ENCODE measurements around the gene CEACAM21. TPM values are rescaled to one million over a fixed set of nuclear protein-coding genes. Genes with fewer than 3 reads are reported as not detected.

Gene CEACAM21
- total RNA-seq, 1 experiment from 2014 or later: 0.25 TPM

GRCh38 chr19:41563854-41564514 lies 12.0 kb upstream of the CEACAM21 start (continued):
- TF ChIP-seq REST (IDR thresholded peaks at IDR 0.05; ENCODE audit: low read depth): no peak
- TF ChIP-seq EZH2phosphoT487 (IDR thresholded peaks at IDR 0.05; ENCODE audit: borderline replicate concordance): no peak
- no peak for TF ChIP-seq ZNF274 (IDR thresholded peaks at IDR 0.05; ENCODE audit: low read depth, low read length)

- Histone ChIP-seq H3K27me3 (ENCODE audit: insufficient read depth, low read length) (peaks cover 36% of the 10 kb centered on the region), H3K36me3 (ENCODE audit: control insufficient read depth in 1 of 2, insufficient read depth in 2 of 2, low read length in 2 of 2) (no peaks in the 10 kb centered on the region), H3K4me1 (ENCODE audit: control insufficient read depth in 1 of 2, insufficient read depth in 2 of 2, low read length in 2 of 2) (peaks cover 2 to 7% of the 10 kb centered on the region in 2 experiments; a peak in 1 of 4 replicates), H2AFZ (ENCODE audit: low read depth, low read length, poor library complexity, severe bottlenecking) (no peak overlapping the region), H3K9ac (ENCODE audit: low read length) (no peak overlapping the region), H3K79me2 (ENCODE audit: insufficient read depth, low read length) (no peaks in the 10 kb centered on the region), H3K4me2 (ENCODE audit: low read length) (no peak overlapping the region), H3K27ac (ENCODE audit: low read depth, low read length) (no peak overlapping the region), H3K9me2 (ENCODE audit: insufficient read depth) (no peaks in the 10 kb centered on the region), H3K4me3 (replicated peaks in 1 of 2; ENCODE audit: low read depth in 1 of 2, low read length in 2 of 2) (no peak overlapping the region), H3K9me3 (ENCODE audit: control insufficient read depth in 1 of 2, insufficient read depth in 1 of 2, low read depth in 1 of 2, low read length in 2 of 2) (no peaks in the 10 kb centered on the region), H4K20me1 (ENCODE audit: insufficient read depth) (no peaks in the 10 kb centered on the region)
- POLR2A ChIA-PET: interaction anchor here (0.9 kb wide), 1 partner anchor 902 kb away, joined by 3 read pairs; no protein-coding TSS in a partner anchor
- intact Hi-C loops (cut with micrococcal nuclease): loop anchor here (5.0 kb wide), 1 partner anchor 302 kb away; the partner anchor contains the start of gene HNRNPUL1
- BruUV-seq (replicated peaks): no TSS peak
- RAD21 ChIA-PET (ENCODE audit: low non-redundant PET in 1 of 2, low total read pairs in 2 of 2, uncharacterized antibody in 2 of 2, unreplicated experiment in 2 of 2): no interaction called here
- no peak for ATAC-seq
- DNase-seq (ENCODE audit: low read depth, low spot score): no peak
- CTCF ChIA-PET: interaction anchor here (1.6 to 4.8 kb wide), 5 partner anchors 7 to 200 kb away, joined by 8 to 61 read pairs (median 8); partner anchors contain the start of gene B9D2
- no peak for TF ChIP-seq CTCF (IDR thresholded peaks at IDR 0.05 in 2 of 3, conservative IDR thresholded peaks at IDR 0.05 in 1 of 3; ENCODE audit: borderline replicate concordance in 1 of 3, insufficient read depth in 1 of 3, low read depth in 2 of 3, low read length in 2 of 3)
- no peak for TF ChIP-seq FOSL1 (IDR thresholded peaks at IDR 0.05; ENCODE audit: low read depth)
- TF ChIP-seq EZH2phosphoT487 (IDR thresholded peaks at IDR 0.05; ENCODE audit: borderline replicate concordance): no peak
- TF ChIP-seq ZNF274 (IDR thresholded peaks at IDR 0.05; ENCODE audit: low read depth, low read length): no peak
- TF ChIP-seq EGR1 (IDR thresholded peaks at IDR 0.05; ENCODE audit: low read depth): no peak
- TF ChIP-seq CEBPB (IDR thresholded peaks at IDR 0.05; ENCODE audit: low read depth): no peak
- TF ChIP-seq ATF3 (IDR thresholded peaks at IDR 0.05): no peak
- no peak for TF ChIP-seq YY1 (IDR thresholded peaks at IDR 0.05; ENCODE audit: extremely low read depth, insufficient replicate concordance, low read depth, low read length)
- no peak for TF ChIP-seq MAX (IDR thresholded peaks at IDR 0.05)
- no peak for TF ChIP-seq ZBTB33 (IDR thresholded peaks at IDR 0.05; ENCODE audit: extremely low read depth, insufficient replicate concordance, low read length)
- TF ChIP-seq RAD21 (IDR thresholded peaks at IDR 0.05; ENCODE audit: low read depth): no peak
- TF ChIP-seq SIN3A (IDR thresholded peaks at IDR 0.05; ENCODE audit: low read depth): no peak
Measured at GRCh38 chr19:41564515-41565378, 11.2 kb upstream of the CEACAM21 start.
